Calu3 (cell line): ENCODE measurements around the gene SLC35F4. TPM values are rescaled to one million over a fixed set of nuclear protein-coding genes. Genes with fewer than 3 reads are reported as not detected.

ENCODE experiments used
- BruUV-seq: library from RNA; stranded (reverse); fragments of 400-500 nt; replicated peaks from 2 replicates; lab custom pipeline; 2021; lab: Mats Ljungman, UMichigan
- CTCF ChIA-PET: fragments of 300-600 bp; sonication (Branson Sonifier 250); formaldehyde crosslinking; loops from one replicate; lab custom pipeline; 2022; ENCODE audit warnings: antibody characterized with exemption; lab: Charles Lee
- DNase-seq: peaks from one replicate; pipeline ENCODE4 v3.0.0; 2022
- H3K27ac Mint-ChIP-seq: one replicate; pipeline ENCODE4 v1.8.0; 2022; ENCODE audit warnings: mixed read lengths; ENCODE audit not compliant: unreplicated experiment
- H3K27me3 Mint-ChIP-seq: one replicate; pipeline ENCODE4 v1.8.0; 2022; ENCODE audit warnings: mixed read lengths; ENCODE audit not compliant: unreplicated experiment
- H3K36me3 Mint-ChIP-seq: one replicate; pipeline ENCODE4 v1.8.0; 2022; ENCODE audit warnings: mild to moderate bottlenecking, moderate library complexity, mixed read lengths; ENCODE audit not compliant: insufficient read depth, unreplicated experiment
- H3K4me1 Mint-ChIP-seq: one replicate; pipeline ENCODE4 v1.8.0; 2022; ENCODE audit warnings: mild to moderate bottlenecking, low read depth, mixed read lengths; ENCODE audit not compliant: unreplicated experiment
- H3K4me3 Mint-ChIP-seq: one replicate; pipeline ENCODE4 v1.8.0; 2022; ENCODE audit warnings: mild to moderate bottlenecking, low read depth, moderate library complexity, mixed read lengths; ENCODE audit not compliant: unreplicated experiment
- H3K9me3 Mint-ChIP-seq: one replicate; pipeline ENCODE4 v1.8.0; 2022; ENCODE audit warnings: low read depth, mixed read lengths; ENCODE audit not compliant: unreplicated experiment
- CTCF ChIP-seq: fragments of 200-600 bp; IDR thresholded peaks from one replicate; pipeline ENCODE4 v1.8.0; 2022; ENCODE audit warnings: antibody characterized with exemption; ENCODE audit not compliant: unreplicated experiment
- intact Hi-C: fragments of 100-400 bp; cut with micrococcal nuclease; formaldehyde crosslinking; loops from one replicate; pipeline ENCODE4 v1.10.0; 2022; ENCODE audit not compliant: unreplicated experiment
- total RNA-seq: library from RNA; stranded (reverse); gene quantifications from 2 replicates; pipeline ENCODE4 v1.2.3, GENCODE V29; 2022

The SLC35F4 gene
- total RNA-seq, 1 experiment from 2014 or later: not detected

- H3K27me3 Mint-ChIP-seq: no peaks in the 10 kb centered on the region
- no peak overlapping the region for H3K4me3 Mint-ChIP-seq
- no peaks in the 10 kb centered on the region for H3K4me1 Mint-ChIP-seq
- intact Hi-C loops: no loop called here
- DNase-seq: no peak
- H3K27ac Mint-ChIP-seq: no peak overlapping the region
- CTCF ChIA-PET: no interaction called here
- no peaks in the 10 kb centered on the region for H3K36me3 Mint-ChIP-seq
- no peak for TF ChIP-seq CTCF
- H3K9me3 Mint-ChIP-seq: no peaks in the 10 kb centered on the region
- BruUV-seq: no TSS peak
These were observed 306.3 kb downstream of the SLC35F4 start for GRCh38 chr14:57559576-57559975.

DNA sequence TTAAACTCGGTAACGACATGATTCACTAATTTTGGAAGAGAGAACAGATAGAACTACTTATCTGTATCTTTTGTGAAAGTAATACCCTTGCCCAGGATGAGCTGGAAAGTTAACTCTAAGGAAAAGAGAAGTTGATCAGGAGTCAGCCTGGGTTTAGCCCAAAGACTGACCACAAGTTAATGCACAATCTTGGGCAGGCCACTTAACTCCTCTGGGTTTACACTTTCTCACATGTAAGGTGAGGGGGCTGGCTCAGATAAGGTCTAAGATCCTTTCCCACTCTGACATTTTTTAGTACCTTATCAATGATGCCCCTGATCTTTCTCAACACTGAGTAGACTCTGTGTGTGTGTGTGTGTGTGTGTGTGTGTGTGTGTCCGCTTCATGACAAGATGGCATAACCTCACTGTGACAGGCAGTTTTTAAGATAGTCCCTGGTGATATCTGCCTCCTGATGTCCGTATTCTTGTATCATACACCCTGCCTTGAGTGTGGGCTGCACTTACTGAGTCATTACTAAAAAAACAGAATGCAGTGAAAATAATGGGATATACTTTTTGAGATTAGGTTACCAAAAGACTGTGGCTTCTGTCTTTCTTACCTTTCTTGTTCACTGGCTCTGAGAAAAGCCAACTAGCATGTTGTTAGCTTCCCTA lies 316.0 kb downstream of the SLC35F4 start:
- BruUV-seq: no TSS peak
- CTCF ChIA-PET: no interaction called here

DNA sequence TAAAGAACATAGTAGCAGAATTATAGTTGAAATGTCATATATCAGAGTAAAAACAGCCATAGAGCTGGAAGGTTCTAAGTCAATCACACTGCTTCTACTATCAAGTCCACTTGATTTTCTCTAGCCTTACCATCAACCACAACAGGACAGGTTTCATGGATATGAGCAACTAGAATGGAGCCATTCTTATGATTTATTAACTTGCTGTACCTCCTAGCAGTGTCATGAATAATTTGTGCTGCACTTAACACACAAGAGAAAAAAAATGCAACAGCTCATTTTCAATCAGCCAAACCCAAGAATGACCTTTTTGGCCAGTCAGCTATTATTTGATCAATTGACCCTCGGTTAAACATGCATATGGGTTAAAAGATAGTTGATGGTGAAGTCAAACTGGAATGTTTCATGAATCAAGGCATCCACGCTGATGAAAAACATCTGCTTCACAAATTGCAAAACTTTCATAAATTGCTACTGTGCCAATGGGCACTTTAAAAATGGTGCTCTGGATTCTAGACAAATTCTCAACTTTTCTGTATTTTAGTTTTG lies 316.8 kb downstream of the SLC35F4 start:
- Mint-ChIP-seq H3K9me3 (peaks cover 4% of the 10 kb centered on the region), H3K36me3 (no peaks in the 10 kb centered on the region), H3K27ac (no peak overlapping the region), H3K4me3 (no peak overlapping the region), H3K4me1 (no peaks in the 10 kb centered on the region), H3K27me3 (peaks cover 2% of the 10 kb centered on the region)
- no peak for DNase-seq
- TF ChIP-seq CTCF: no peak
- no TSS peak for BruUV-seq
- intact Hi-C loops: no loop called here
- CTCF ChIA-PET: no interaction called here

More for the DNA sequence above, 316.0 kb downstream of the SLC35F4 start:
- H3K27me3 Mint-ChIP-seq: no peaks in the 10 kb centered on the region
- no peaks in the 10 kb centered on the region for H3K4me1 Mint-ChIP-seq
- no peak for TF ChIP-seq CTCF
- intact Hi-C loops: no loop called here
- H3K9me3 Mint-ChIP-seq: peaks cover 4% of the 10 kb centered on the region
- H3K27ac Mint-ChIP-seq: no peak overlapping the region
- no peak for DNase-seq
- no peaks in the 10 kb centered on the region for H3K36me3 Mint-ChIP-seq
- no peak overlapping the region for H3K4me3 Mint-ChIP-seq

DNA sequence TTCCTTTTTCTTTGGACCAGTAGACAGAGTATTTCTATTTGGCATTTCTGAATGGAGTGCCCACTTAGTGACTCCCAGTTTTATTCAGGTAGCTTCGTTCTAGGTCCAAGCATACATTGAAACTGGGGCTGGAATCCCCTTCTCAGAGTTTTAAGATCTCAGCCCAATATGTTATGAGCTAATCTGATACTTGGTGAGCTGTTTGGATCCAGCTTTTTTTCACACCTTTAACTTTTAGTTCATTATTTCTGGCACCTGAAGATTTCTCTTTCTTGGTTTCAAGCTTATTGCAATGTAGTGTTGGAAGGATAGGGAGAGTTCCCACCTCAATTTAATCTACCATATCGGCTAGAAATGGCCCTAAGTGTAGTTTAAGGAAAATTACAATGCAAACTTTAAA lies 318.8 kb downstream of the SLC35F4 start:
- H3K4me1 Mint-ChIP-seq: no peaks in the 10 kb centered on the region
- H3K4me3 Mint-ChIP-seq: no peak overlapping the region
- intact Hi-C loops: no loop called here
- no peak for TF ChIP-seq CTCF
- H3K9me3 Mint-ChIP-seq: peaks cover 11% of the 10 kb centered on the region
- no peak for DNase-seq
- no peaks in the 10 kb centered on the region for H3K36me3 Mint-ChIP-seq
- BruUV-seq: no TSS peak
- no peak overlapping the region for H3K27ac Mint-ChIP-seq
- H3K27me3 Mint-ChIP-seq: peaks cover 15% of the 10 kb centered on the region
- CTCF ChIA-PET: no interaction called here
